ENCODE data around the gene HSD11B2.

HSD11B2 gene

GRCh38 chr16:67454852-67455251 lies 23.9 kb downstream of the HSD11B2 start:
- DNase-seq: no peak

GRCh38 chr16:67456391-67457081 lies 25.6 kb downstream of the HSD11B2 start:
- DNase-seq: peak; percentile 22

- DNase-seq: no peak
Measured at GRCh38 chr16:67457611-67458010, 26.7 kb downstream of the HSD11B2 start.

- no peak for DNase-seq
Measured at GRCh38 chr16:67458121-67458641, 27.3 kb downstream of the HSD11B2 start.

GRCh38 chr16:67459066-67459860 lies 28.3 kb downstream of the HSD11B2 start:
- DNase-seq: peak; percentile 42

GRCh38 chr16:67459861-67460150 lies 28.9 kb downstream of the HSD11B2 start:
- DNase-seq: no peak

GRCh38 chr16:67460168-67460567 lies 29.2 kb downstream of the HSD11B2 start:
- DNase-seq: no peak

GRCh38 chr16:67460961-67461360 lies 30.0 kb downstream of the HSD11B2 start:
- no peak for DNase-seq

GRCh38 chr16:67461600-67462278 lies 30.8 kb downstream of the HSD11B2 start:
- no peak for DNase-seq

GRCh38 chr16:67462279-67462655 lies 31.3 kb downstream of the HSD11B2 start:
- DNase-seq: no peak

- no peak for DNase-seq
Measured at GRCh38 chr16:67463059-67463458, 32.1 kb downstream of the HSD11B2 start.

GRCh38 chr16:67463691-67464090 lies 32.8 kb downstream of the HSD11B2 start:
- DNase-seq: no peak

- no peak for DNase-seq
Measured at GRCh38 chr16:67464565-67464964, 33.6 kb downstream of the HSD11B2 start.

- no peak for DNase-seq
Measured at GRCh38 chr16:67466581-67466980, 35.7 kb downstream of the HSD11B2 start.

GRCh38 chr16:67468731-67469130 lies 37.8 kb downstream of the HSD11B2 start:
- DNase-seq: no peak

GRCh38 chr16:67470359-67470758 lies 39.4 kb downstream of the HSD11B2 start:
- DNase-seq: peak; percentile 88

GRCh38 chr16:67471758-67472384 lies 41.0 kb downstream of the HSD11B2 start:
- DNase-seq: no peak

- DNase-seq: no peak
Measured at GRCh38 chr16:67474551-67475455, 43.9 kb downstream of the HSD11B2 start.

- no peak for DNase-seq
Measured at GRCh38 chr16:67477960-67478554, 47.1 kb downstream of the HSD11B2 start.

GRCh38 chr16:67480833-67481560 lies 50.1 kb downstream of the HSD11B2 start, which contains the start of gene ATP6V0D1:
TSS of gene ATP6V0D1 (minus strand) at chr16:67481157. CDS start at chr16:67481086, 71 bp downstream.
- DNase-seq: peak; percentile 98

All from DMS53 (cell line).